AG09309 (cell line): ENCODE measurements around the gene MRC1.

Source experiments
- DNase-seq: peaks from one replicate; pipeline ENCODE4 v3.0.0-alpha.2; 2010; ENCODE audit warnings: low read depth
- H3K4me3 ChIP-seq: 2 replicates; pipeline ENCODE4 v1.5.1; 2011; ENCODE audit warnings: mild to moderate bottlenecking, low read depth, low read length, moderate library complexity; ENCODE audit not compliant: control insufficient read depth
- CTCF ChIP-seq: IDR thresholded peaks from 2 replicates; pipeline ENCODE4 v1.5.1; 2011; ENCODE audit warnings: mild to moderate bottlenecking, low read depth, low read length, inconsistent platforms; ENCODE audit not compliant: insufficient read depth, control insufficient read depth; ENCODE audit errors: missing control alignments

Gene MRC1

DNA sequence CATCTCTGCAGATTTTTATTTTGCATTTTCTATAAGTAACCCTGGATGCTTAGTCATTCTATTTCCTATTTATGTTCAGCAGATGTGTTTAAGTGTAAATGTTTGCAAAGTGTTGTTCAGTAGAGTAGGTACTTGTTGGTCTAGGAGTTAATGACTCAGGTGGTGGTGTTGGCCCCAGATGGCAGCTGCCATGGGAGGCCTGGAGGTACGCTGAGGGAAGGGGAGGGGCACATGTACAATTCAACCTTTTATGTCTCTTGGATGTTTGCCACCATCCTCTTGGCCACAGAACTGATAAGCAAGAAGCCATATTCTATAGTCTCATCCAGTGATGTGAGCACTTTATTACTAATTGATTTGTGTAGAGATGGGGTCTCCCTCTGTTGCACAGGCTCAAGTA, 74.5 kb downstream of the MRC1 start:
- no peak for DNase-seq
- no peak for TF ChIP-seq CTCF
- H3K4me3 ChIP-seq = no peak overlapping the region

- no peak for DNase-seq
- H3K4me3 ChIP-seq = no peak overlapping the region
- TF ChIP-seq CTCF = no peak
Measured at GRCh38 chr10:17888189-17888588, 79.0 kb downstream of the MRC1 start.

- no peak overlapping the region for H3K4me3 ChIP-seq
- no peak for TF ChIP-seq CTCF
- no peak for DNase-seq
Measured at GRCh38 chr10:17891435-17891834, 82.3 kb downstream of the MRC1 start.

DNA sequence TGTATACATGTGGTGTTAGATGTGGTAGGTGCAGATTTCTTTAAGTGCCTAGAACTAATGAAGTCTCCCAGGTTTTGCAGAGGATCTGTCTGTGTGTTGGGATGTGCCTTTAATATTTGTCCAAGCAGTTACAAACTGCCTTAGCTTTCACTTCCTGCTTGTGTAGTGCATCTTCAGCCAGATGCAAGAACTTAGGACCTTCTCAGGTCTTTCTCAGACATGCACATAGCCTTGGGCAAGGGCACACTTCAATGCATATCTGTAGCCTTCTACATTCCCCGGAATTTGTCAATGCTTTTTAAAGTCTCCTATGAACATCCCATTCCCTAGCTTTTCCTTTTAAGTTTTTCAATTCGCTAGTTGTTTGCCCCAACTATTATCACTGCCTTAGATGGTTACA, 95.4 kb downstream of the MRC1 start:
- TF ChIP-seq CTCF = no peak
- H3K4me3 ChIP-seq = no peak overlapping the region
- no peak for DNase-seq

DNA sequence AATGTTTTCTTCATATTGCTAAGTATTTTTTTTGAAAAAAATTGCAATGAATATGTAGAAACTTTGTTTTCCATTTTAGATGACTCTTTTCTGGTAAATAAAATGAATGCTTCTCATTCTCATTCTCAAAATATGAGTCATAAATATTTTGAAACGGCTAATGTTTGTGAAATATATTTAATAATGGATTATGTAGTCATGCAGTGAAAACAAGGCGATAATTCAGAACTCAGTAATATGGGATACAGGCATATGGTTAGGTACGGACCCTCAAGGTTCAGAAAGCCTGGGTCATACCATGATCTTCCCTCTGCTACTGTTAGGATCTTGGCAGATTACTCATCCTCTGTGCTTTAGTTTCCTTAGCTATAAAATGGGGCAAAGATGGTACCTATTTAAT, 96.3 kb downstream of the MRC1 start:
- H3K4me3 ChIP-seq = no peak overlapping the region
- TF ChIP-seq CTCF = no peak
- no peak for DNase-seq

- H3K4me3 ChIP-seq = no peak overlapping the region
- no peak for DNase-seq
- no peak for TF ChIP-seq CTCF
Measured at GRCh38 chr10:17906002-17906401, 96.9 kb downstream of the MRC1 start.

DNA sequence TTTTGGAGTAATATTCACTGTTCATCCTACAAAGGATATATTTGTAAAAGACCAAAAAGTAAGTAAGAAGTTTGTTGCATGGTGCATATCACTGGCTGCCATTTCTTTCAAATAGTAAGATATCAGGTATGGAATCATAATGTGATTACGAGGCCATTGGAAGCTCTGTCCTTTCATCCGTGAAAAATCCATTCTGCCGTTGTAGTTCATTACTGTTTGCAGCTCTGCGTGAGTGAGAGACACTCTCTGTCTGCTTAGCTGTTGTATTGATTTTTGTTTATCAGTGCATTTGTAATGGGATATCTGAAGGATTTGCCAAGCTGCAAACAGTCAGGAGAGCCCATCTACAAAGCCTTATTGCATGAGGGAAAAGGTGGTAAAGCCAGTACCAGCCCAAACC, 98.5 kb downstream of the MRC1 start:
- no peak for DNase-seq
- no peak for TF ChIP-seq CTCF
- H3K4me3 ChIP-seq = no peak overlapping the region
